Keratinocyte (primary cell): ENCODE results near the gene CRX. TPM values are rescaled to one million over a fixed set of nuclear protein-coding genes. Genes with fewer than 3 reads are reported as not detected.
"Not testable (repeated sequence)": the region's sequence is repeated elsewhere in the genome, so short reads cannot be mapped to it uniquely, and the experiment has no call there.

Experiments used
- DNase-seq: peaks from one replicate; pipeline ENCODE4 v3.0.0-alpha.2; 2011; ENCODE audit warnings: low read depth, missing footprints, low spot score
- FAIRE-seq: peaks from 2 replicates; lab custom pipeline; 2011; peaks lifted over from hg19 to GRCh38; lab: Jason Lieb, UNC
- H2AFZ ChIP-seq: 2 replicates; pipeline ENCODE4 v1.6.0; 2012; ENCODE audit warnings: low read length, control low read depth, inconsistent platforms; ENCODE audit not compliant: control insufficient read depth
- H3K27ac ChIP-seq: 2 replicates; pipeline ENCODE4 v1.5.1; 2011; ENCODE audit warnings: low read length; ENCODE audit not compliant: control insufficient read depth, insufficient read depth
- H3K27me3 ChIP-seq: 3 replicates; pipeline ENCODE4 v1.6.0; 2011; ENCODE audit warnings: low read length; ENCODE audit not compliant: control insufficient read depth, insufficient read depth; ENCODE audit errors: extremely low read depth
- H3K36me3 ChIP-seq, 2 experiments: 2 replicates in 1 of 2; 3 replicates in 1 of 2; pipeline ENCODE4 v1.5.1; 2011; ENCODE audit warnings: low read length in 2 of 2, mild to moderate bottlenecking in 1 of 2; ENCODE audit not compliant: control insufficient read depth in 2 of 2, insufficient read depth in 2 of 2; ENCODE audit errors: extremely low read depth in 1 of 2
- H3K4me1 ChIP-seq: 3 replicates; pipeline ENCODE4 v1.5.1; 2011; ENCODE audit warnings: low read length; ENCODE audit not compliant: control insufficient read depth, insufficient read depth; ENCODE audit errors: extremely low read depth
- H3K4me2 ChIP-seq: 3 replicates; pipeline ENCODE4 v1.6.0; 2011; ENCODE audit warnings: low read depth, low read length; ENCODE audit not compliant: control insufficient read depth, insufficient read depth; ENCODE audit errors: extremely low read depth
- H3K4me3 ChIP-seq, 3 experiments: fragments of 200-600 bp in 1 of 3; sonication (generic) in 1 of 3; 2 replicates in 2 of 3; 3 replicates in 1 of 3; pipeline ENCODE4 v1.5.1; 2011 to 2016; ENCODE audit warnings: low read length in 3 of 3, mild to moderate bottlenecking in 3 of 3, control low read depth in 2 of 3, inconsistent platforms in 1 of 3, low read depth in 1 of 3, mixed read lengths in 1 of 3, mixed run types in 1 of 3, moderate library complexity in 1 of 3; ENCODE audit not compliant: control insufficient read depth in 2 of 3, insufficient read depth in 2 of 3; ENCODE audit errors: extremely low read depth in 1 of 3
- H3K79me2 ChIP-seq: 2 replicates; pipeline ENCODE4 v1.6.0; 2012; ENCODE audit warnings: low read length; ENCODE audit not compliant: control insufficient read depth, insufficient read depth
- H3K9ac ChIP-seq: 3 replicates; pipeline ENCODE4 v1.6.0; 2011; ENCODE audit warnings: low read length; ENCODE audit not compliant: control insufficient read depth, insufficient read depth; ENCODE audit errors: extremely low read depth
- H3K9me1 ChIP-seq: 3 replicates; pipeline ENCODE4 v1.6.0; 2011; ENCODE audit warnings: low read length; ENCODE audit not compliant: control insufficient read depth, insufficient read depth; ENCODE audit errors: extremely low read depth
- H3K9me3 ChIP-seq: 2 replicates; pipeline ENCODE4 v1.5.1; 2012; ENCODE audit warnings: low read depth, low read length; ENCODE audit not compliant: control insufficient read depth
- H4K20me1 ChIP-seq: 3 replicates; pipeline ENCODE4 v1.6.0; 2011; ENCODE audit warnings: low read length; ENCODE audit not compliant: control insufficient read depth, insufficient read depth; ENCODE audit errors: extremely low read depth
- EZH2 ChIP-seq: IDR thresholded peaks from one replicate; pipeline ENCODE4 v1.6.1; 2012; ENCODE audit warnings: inconsistent platforms, mild to moderate bottlenecking, low read length, moderate library complexity
- dilution Hi-C: fragments of 300-500 bp; cut with MboI; formaldehyde crosslinking; loops from one replicate; pipeline ENCODE4 v1.7.0; 2020; ENCODE audit warnings: low sequenced_read_pairs; ENCODE audit not compliant: extremely low pct_ligation_motif_present
- polyA minus RNA-seq, 3 experiments: library from RNA; depleted of rRNA, polyadenylated mRNA; stranded (reverse); fragments of >200 nt; gene quantifications; 1 replicate in 1 of 3; 2 replicates in 1 of 3; 3 replicates in 1 of 3; pipeline ENCODE4 v1.2.3, GENCODE V29; 2011
- polyA plus RNA-seq, 5 experiments: library from polyadenylated mRNA; depleted of rRNA in 3 of 5; stranded (reverse) in 3 of 5; stranded (forward) in 1 of 5; unstranded in 1 of 5; fragments of >200 nt; gene quantifications; 1 replicate in 1 of 5; 2 replicates in 3 of 5; 3 replicates in 1 of 5; pipeline versions ENCODE4 v1.2.1 to v1.2.3, GENCODE V29; 2011 to 2012; ENCODE audit warnings: missing spikeins in 2 of 5, low read depth in 1 of 5, low replicate concordance in 1 of 5
- TF ChIP-seq, protein P1 (sequence below), 3 experiments: IDR thresholded peaks in 1 of 3; conservative IDR thresholded peaks in 1 of 3; optimal IDR thresholded peaks in 1 of 3; 2 replicates in 2 of 3; 3 replicates in 1 of 3; pipeline versions ENCODE3 to v1.5.1; 2011; ENCODE audit warnings: low read length in 3 of 3, mild to moderate bottlenecking in 3 of 3, moderate library complexity in 2 of 3, control low read depth in 1 of 3, inconsistent platforms in 1 of 3; ENCODE audit not compliant: insufficient read depth in 2 of 3; ENCODE audit errors: extremely low read depth in 1 of 3

CRX gene
- polyA plus RNA-seq (not detected in 3 replicates), polyA minus RNA-seq (not detected in 3 replicates)
- polyA plus RNA-seq (2011; ENCODE audit: low read depth): not detected
- not detected in 2 replicates for polyA plus RNA-seq (2011; cell fraction: cytosol; rRNA removed)
- not detected in 2 replicates for polyA plus RNA-seq (2011; cell fraction: nucleus; rRNA removed)
- polyA plus RNA-seq (2012; ENCODE audit: low replicate concordance): not detected in 2 replicates
- not detected for polyA minus RNA-seq (2011; cell fraction: cytosol; rRNA and poly(A)+ RNA removed)
- not detected in 2 replicates for polyA minus RNA-seq (2011; cell fraction: nucleus; rRNA and poly(A)+ RNA removed)

GRCh38 chr19:47821460-47822020 is at the start of gene CRX:
Gene CRX, plus strand, starts transcription at chr19:47821937. Its CDS starts 12,507 bp downstream, at chr19:47834444.
- peaks cover 12% of the 10 kb centered on the region for H3K27me3 ChIP-seq
- H2AFZ ChIP-seq: no peak within 1 kb of the TSS
- no peak within 1 kb of the TSS for H3K9ac ChIP-seq

GRCh38 chr19:47776568-47776967 is 45.2 kb upstream of the CRX start:
- no peaks in the 10 kb centered on the region for H3K27me3 ChIP-seq
- TF ChIP-seq, protein P1, sequence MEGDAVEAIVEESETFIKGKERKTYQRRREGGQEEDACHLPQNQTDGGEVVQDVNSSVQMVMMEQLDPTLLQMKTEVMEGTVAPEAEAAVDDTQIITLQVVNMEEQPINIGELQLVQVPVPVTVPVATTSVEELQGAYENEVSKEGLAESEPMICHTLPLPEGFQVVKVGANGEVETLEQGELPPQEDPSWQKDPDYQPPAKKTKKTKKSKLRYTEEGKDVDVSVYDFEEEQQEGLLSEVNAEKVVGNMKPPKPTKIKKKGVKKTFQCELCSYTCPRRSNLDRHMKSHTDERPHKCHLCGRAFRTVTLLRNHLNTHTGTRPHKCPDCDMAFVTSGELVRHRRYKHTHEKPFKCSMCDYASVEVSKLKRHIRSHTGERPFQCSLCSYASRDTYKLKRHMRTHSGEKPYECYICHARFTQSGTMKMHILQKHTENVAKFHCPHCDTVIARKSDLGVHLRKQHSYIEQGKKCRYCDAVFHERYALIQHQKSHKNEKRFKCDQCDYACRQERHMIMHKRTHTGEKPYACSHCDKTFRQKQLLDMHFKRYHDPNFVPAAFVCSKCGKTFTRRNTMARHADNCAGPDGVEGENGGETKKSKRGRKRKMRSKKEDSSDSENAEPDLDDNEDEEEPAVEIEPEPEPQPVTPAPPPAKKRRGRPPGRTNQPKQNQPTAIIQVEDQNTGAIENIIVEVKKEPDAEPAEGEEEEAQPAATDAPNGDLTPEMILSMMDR (optimal IDR thresholded peaks at IDR 0.05 in 1 of 3, IDR thresholded peaks at IDR 0.05 in 1 of 3, conservative IDR thresholded peaks at IDR 0.05 in 1 of 3; ENCODE audit: extremely low read depth in 1 of 3, insufficient read depth in 2 of 3, low read length in 3 of 3): no peak
- H3K36me3 ChIP-seq: peaks cover 7 to 10% of the 10 kb centered on the region in 2 experiments
- peak overlapping the region; percentile 42 for H3K9ac ChIP-seq
- DNase-seq (peak; percentile 79), FAIRE-seq (no peak)
- peaks cover 14% of the 10 kb centered on the region for H3K4me1 ChIP-seq
- no peaks in the 10 kb centered on the region for H4K20me1 ChIP-seq
- dilution Hi-C loops: no loop called here
- H3K79me2 ChIP-seq: peaks cover 25% of the 10 kb centered on the region
- no peak overlapping the region for H2AFZ ChIP-seq
- H3K9me1 ChIP-seq: peaks cover 2% of the 10 kb centered on the region
- H3K9me3 ChIP-seq: no peaks in the 10 kb centered on the region
- no peak overlapping the region for H3K4me2 ChIP-seq
- no peak overlapping the region for H3K4me3 ChIP-seq
- H3K27ac ChIP-seq: peak overlapping the region; percentile 98

More at GRCh38 chr19:47821460-47822020, at the start of gene CRX:
- FAIRE-seq: no peak
- Histone ChIP-seq H3K4me3 (no peak within 1 kb of the TSS), H3K79me2 (no peaks in the 10 kb centered on the region), H3K36me3 (no peaks in the 10 kb centered on the region), H3K4me2 (no peak within 1 kb of the TSS), H3K9me1 (no peaks in the 10 kb centered on the region), H4K20me1 (peaks cover 3% of the 10 kb centered on the region), H3K4me1 (no peaks in the 10 kb centered on the region), H3K27ac (no peak within 1 kb of the TSS), H3K9me3 (no peaks in the 10 kb centered on the region)
- DNase-seq: no peak
- TF ChIP-seq, protein P1 (optimal IDR thresholded peaks at IDR 0.05 in 1 of 3, IDR thresholded peaks at IDR 0.05 in 1 of 3, conservative IDR thresholded peaks at IDR 0.05 in 1 of 3; ENCODE audit: extremely low read depth in 1 of 3, insufficient read depth in 2 of 3, low read length in 3 of 3): no peak
- TF ChIP-seq EZH2: no peak
- dilution Hi-C loops: no loop called here

DNA sequence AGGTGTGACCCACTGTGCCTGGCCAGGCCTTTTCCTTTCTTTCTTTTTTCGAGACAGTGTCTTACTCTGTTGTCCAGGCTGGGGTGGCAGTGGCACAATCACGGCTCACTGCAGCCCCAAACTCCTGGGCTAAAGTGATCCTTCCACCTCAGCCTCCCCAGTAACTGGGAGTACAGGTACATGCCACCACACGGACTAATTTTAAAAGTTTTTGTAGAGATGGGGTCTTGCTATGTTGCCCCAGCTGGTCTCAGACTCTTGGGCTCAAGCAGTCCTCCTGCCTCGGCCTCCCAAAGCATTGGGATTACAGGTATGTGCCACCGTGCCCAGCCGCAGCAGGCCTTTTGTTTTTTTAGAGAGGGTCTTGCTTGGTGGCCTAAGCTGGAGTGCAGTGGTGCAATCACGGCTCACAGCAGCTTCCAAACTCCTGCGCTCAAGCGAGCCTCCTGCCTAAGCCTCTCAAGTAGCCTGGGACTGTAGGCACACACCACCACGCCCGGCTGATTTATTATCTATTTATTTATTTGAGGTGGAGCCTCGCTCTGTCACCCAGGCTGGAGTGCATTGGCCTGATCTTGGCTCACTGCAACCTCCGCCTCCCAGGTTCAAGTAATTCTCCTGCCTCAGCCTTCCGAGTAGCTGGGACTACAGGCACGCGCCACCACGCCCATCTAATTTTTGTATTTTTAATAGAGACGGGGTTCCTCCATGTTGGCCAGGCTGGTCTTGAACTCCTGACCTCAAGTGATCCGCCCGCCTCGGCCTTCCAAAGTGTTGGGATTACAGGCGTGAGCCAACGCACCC is 44.3 kb upstream of the CRX start:
- Histone ChIP-seq H3K36me3 (peaks cover 11 to 13% of the 10 kb centered on the region in 2 experiments), H3K27ac (peak overlapping the region; percentile 98), H3K4me1 (peaks cover 14% of the 10 kb centered on the region), H3K4me2 (peak overlapping the region; percentile 77), H3K79me2 (peaks cover 25% of the 10 kb centered on the region), H3K9ac (peak overlapping the region; percentile 98), H3K4me3 (peak overlapping the region; percentile 77 to 97 (median 83))
- H3K9me3 ChIP-seq, H3K9me1 ChIP-seq, H2AFZ ChIP-seq, DNase-seq, FAIRE-seq, H3K27me3 ChIP-seq, H4K20me1 ChIP-seq, dilution Hi-C loops: not testable (repeated sequence)
